NT2/D1 (cell line): ENCODE data around the gene CATSPERZ.
"Not testable (repeated sequence)": the region's sequence is repeated elsewhere in the genome, so short reads cannot be mapped to it uniquely, and the experiment has no call there.

Experiments used
- DNase-seq: peaks from one replicate; pipeline ENCODE4 v3.0.0-alpha.2; 2011; ENCODE audit warnings: low read depth, low spot score
- H3K27me3 ChIP-seq: 2 replicates; pipeline ENCODE4 v1.6.0; 2011; ENCODE audit warnings: mild to moderate bottlenecking; ENCODE audit not compliant: insufficient read length, insufficient read depth
- H3K36me3 ChIP-seq: 2 replicates; pipeline ENCODE4 v1.6.1; 2011; ENCODE audit warnings: mild to moderate bottlenecking, low read length, mixed read lengths; ENCODE audit not compliant: insufficient read depth, insufficient read length
- H3K4me1 ChIP-seq: 2 replicates; pipeline ENCODE4 v1.5.1; 2011; ENCODE audit not compliant: insufficient read depth, insufficient read length
- H3K4me3 ChIP-seq: 2 replicates; pipeline ENCODE4 v1.5.1; 2011; ENCODE audit warnings: low read depth; ENCODE audit not compliant: insufficient read length
- H3K9ac ChIP-seq: 2 replicates; pipeline ENCODE4 v1.6.0; 2011; ENCODE audit warnings: low read depth; ENCODE audit not compliant: insufficient read length
- H3K9me3 ChIP-seq: 2 replicates; pipeline ENCODE4 v1.5.1; 2011; ENCODE audit warnings: mild to moderate bottlenecking, low read length; ENCODE audit not compliant: insufficient read depth
- SUZ12 ChIP-seq: IDR thresholded peaks from 2 replicates; pipeline ENCODE4 v1.6.1; 2011; ENCODE audit not compliant: insufficient read length, insufficient read depth; ENCODE audit errors: extremely low read depth
- YY1 ChIP-seq: IDR thresholded peaks from 2 replicates; pipeline ENCODE4 v1.6.1; 2011; ENCODE audit not compliant: insufficient read length, insufficient read depth
- ZNF274 ChIP-seq: IDR thresholded peaks from 2 replicates; pipeline ENCODE4 v1.6.1; 2011; ENCODE audit warnings: mild to moderate bottlenecking, low read depth, low read length

CATSPERZ gene

DNA sequence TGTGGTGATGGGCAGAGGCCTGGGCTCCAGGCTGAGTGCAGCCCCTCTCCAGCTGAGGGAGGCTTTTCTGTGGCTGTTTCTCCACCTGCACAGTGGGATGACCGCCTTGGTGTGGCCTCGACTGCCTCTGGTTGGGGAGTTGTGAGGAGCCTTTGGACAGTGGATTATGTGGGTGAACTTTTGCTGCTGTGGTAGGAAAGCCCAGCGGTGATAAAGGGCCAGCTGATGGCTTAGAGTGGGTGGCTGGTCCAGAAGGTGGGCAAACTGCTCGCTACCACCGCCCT lies 3.8 kb downstream of the CATSPERZ start:
- TF ChIP-seq SUZ12 = no peak
- TF ChIP-seq ZNF274 = no peak
- TF ChIP-seq YY1 = no peak
- Histone ChIP-seq H3K4me3 (peak overlapping the region; percentile 75), H3K9ac (peak overlapping the region; percentile 93), H3K36me3 (peaks cover 10% of the 10 kb centered on the region), H3K9me3 (no peaks in the 10 kb centered on the region), H3K4me1 (peaks cover 27% of the 10 kb centered on the region), H3K27me3 (peaks cover 27% of the 10 kb centered on the region)
- no peak for DNase-seq

DNA sequence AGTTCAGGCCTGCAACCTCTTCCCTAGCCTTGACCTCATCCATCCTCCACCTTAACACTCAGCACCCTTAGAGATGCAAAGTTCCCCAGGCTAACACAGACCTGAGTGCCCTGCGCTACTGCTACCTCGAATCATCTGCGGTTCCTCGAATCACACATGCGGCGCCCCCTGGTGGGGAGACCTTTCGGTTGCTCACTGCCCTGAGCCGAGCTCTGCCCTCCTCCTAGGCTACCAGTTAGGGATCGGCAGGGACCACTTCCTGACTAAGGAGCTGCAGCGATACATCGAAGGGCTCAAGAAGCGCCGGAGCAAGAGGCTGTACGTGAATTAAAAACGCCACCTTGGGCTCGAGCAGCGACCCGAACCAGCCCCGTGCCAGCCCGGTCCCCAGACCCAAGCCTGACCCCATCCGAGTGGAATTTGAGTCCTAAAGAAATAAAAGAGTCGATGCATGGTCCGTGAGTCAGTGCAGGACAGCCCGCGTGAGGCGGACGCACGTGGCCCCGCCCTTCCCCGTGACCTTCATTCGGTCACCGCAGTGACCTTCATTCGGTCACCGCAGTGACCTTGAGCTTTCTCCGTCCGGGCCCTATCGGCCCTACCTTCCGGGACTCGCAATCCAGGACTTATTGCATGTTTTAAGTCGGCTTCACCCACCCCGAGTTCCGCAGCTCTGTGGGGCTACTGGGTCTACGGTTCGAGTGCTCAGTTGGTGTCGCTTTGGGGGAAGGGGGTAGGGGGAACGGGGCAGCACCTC lies 4.3 kb downstream of the CATSPERZ start:
- Histone ChIP-seq H3K9me3 (no peaks in the 10 kb centered on the region), H3K4me3 (peak overlapping the region; percentile 75), H3K27me3 (peaks cover 22% of the 10 kb centered on the region), H3K36me3 (peaks cover 10% of the 10 kb centered on the region), H3K4me1 (peaks cover 27% of the 10 kb centered on the region), H3K9ac (peak overlapping the region; percentile 93)
- peak; percentile 95 for DNase-seq
- TF ChIP-seq ZNF274 (no peak), YY1 (no peak), SUZ12 (no peak)

DNA sequence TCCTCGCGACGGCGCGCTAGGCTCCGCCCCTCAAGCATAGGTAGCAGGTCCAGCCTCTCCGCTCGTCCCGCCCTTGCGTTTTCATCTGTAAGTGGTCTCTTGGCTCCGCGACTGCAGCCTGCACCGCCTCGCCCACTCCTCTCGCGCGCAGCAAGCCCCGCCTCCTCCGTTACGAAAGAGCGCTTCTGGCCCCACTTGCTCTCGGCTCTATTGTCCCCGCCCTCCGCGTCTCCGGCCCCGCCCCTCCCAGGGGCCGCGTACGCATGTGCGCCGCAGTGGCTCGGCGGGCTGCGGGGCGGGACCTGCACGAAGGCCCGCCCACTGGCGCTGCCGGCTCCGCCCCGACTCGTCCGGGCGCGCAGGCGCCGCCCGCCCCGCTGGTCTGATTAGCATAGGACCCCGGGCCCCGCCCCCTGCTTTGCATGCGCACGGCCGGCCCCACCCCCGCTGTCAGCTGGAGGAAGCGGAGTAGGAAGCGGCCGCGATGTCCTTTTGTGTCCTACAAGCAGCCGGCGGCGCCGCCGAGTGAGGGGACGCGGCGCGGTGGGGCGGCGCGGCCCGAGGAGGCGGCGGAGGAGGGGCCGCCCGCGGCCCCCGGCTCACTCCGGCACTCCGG lies 5.0 kb downstream of the CATSPERZ start, which contains the start of gene ESRRA:
Gene ESRRA, plus strand, starts transcription at position 450 of the 616 bp plus-strand sequence. CDS start 1,656 bp downstream, outside the sequence.
- peak; percentile 98 for DNase-seq
- Histone ChIP-seq H3K27me3 (peaks cover 15% of the 10 kb centered on the region), H3K4me3 (peak within 1 kb of the TSS; percentile 82), H3K4me1 (peaks cover 22% of the 10 kb centered on the region), H3K9ac (peak within 1 kb of the TSS; percentile 97), H3K36me3 (peaks cover 10% of the 10 kb centered on the region), H3K9me3 (no peaks in the 10 kb centered on the region)
- TF ChIP-seq SUZ12 (no peak), ZNF274 (no peak), YY1 (no peak)

DNA sequence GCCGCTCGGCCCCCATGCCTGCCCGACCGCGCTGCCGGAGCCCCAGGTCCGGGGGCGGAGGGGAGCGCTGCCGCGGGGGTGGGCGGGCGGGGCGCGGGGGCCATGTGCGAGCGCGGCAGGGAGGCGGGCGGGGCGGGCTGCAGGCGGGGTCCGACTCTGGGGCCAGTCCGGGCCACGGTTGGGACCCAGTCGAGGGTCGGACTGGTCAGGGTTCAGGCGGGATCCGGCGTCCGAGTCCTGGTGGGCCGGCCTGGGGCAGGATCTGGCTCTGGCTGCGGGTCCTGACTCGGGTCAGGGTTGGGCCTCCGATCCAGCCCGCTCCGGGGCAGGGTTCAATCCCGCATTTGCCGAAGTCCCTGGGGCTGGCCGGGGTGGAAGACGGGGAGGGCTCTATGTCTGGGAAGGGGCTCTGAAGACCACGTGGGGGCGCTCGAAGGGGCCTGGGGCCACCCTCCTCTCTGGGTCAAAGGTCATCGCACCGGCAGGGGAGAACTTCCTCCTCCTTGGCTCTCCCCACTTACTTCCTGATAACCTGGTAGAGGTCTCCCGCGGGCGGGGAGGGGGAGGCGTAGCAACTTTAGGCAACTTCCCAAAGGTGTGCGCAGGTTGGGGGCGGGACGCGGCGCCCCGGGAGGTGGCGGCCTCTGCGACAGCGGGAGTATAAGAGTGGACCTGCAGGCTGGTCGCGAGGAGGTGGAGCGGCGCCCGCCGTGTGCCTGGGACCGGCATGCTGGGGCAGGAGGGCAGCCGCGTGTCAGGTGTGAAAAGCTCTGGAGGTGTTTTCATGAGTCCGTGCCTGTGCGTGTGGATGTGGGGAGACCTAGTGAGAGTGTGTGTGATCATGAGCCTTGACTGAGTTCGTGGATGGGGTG lies 5.8 kb downstream of the CATSPERZ start:
- Histone ChIP-seq H3K9me3 (no peaks in the 10 kb centered on the region), H3K27me3 (peaks cover 8% of the 10 kb centered on the region), H3K9ac (peak overlapping the region; percentile 97), H3K36me3 (peaks cover 13% of the 10 kb centered on the region), H3K4me3 (peak overlapping the region; percentile 82), H3K4me1 (peaks cover 15% of the 10 kb centered on the region)
- TF ChIP-seq ZNF274 (no peak), YY1 (no peak), SUZ12 (no peak)
- peak; percentile 58 for DNase-seq

DNA sequence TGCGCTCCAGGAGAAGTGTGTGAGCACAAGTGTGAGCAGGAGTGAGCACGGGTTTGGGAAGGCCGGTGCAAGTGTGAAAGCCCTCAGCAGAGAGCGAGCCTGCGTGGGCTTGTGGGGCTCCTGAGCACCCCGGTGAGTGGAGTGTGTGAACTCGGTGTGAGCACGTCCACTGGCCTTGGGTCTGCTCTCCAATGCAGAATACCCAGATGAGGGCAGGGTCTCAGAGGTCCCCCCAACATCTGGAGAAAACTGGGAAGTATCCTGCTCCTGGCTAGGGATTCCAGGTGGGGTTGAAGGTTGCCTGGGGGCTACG lies 6.4 kb downstream of the CATSPERZ start:
- Histone ChIP-seq H3K27me3 (peaks cover 5% of the 10 kb centered on the region), H3K4me1 (peaks cover 15% of the 10 kb centered on the region), H3K4me3 (peak overlapping the region; percentile 82), H3K9ac (peak overlapping the region; percentile 97), H3K36me3 (peaks cover 18% of the 10 kb centered on the region), H3K9me3 (no peaks in the 10 kb centered on the region)
- no peak for TF ChIP-seq ZNF274
- TF ChIP-seq SUZ12 = no peak
- TF ChIP-seq YY1 = no peak
- DNase-seq = no peak

DNA sequence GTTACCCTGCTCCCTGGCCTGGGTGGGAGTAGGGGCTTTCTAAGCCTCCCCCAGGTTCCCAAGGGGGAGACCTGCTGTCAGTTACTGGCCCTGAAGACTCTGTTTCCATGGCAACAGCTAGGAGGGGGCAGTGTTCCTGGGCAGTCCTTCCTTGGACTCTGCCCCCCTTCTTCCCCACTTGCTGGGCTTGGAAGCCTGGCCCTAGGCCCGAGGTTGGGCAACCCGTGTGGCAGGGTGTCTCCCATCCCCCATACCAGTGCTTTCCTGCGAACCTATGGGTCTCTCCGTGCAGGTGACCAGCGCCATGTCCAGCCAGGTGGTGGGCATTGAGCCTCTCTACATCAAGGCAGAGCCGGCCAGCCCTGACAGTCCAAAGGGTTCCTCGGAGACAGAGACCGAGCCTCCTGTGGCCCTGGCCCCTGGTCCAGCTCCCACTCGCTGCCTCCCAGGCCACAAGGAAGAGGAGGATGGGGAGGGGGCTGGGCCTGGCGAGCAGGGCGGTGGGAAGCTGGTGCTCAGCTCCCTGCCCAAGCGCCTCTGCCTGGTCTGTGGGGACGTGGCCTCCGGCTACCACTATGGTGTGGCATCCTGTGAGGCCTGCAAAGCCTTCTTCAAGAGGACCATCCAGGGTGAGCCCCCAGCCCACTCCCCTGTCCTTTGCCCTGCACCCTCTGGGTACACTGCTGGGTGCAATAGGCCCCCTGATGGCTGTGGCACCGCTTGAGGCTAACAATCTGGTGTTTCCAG lies 6.9 kb downstream of the CATSPERZ start:
- Histone ChIP-seq H3K4me3 (peak overlapping the region; percentile 82), H3K36me3 (peaks cover 18% of the 10 kb centered on the region), H3K9ac (peak overlapping the region; percentile 97), H3K9me3 (no peaks in the 10 kb centered on the region), H3K4me1 (peaks cover 15% of the 10 kb centered on the region), H3K27me3 (peaks cover under 1% of the 10 kb centered on the region)
- no peak for DNase-seq
- TF ChIP-seq ZNF274 = no peak
- no peak for TF ChIP-seq YY1
- TF ChIP-seq SUZ12 = no peak

DNA sequence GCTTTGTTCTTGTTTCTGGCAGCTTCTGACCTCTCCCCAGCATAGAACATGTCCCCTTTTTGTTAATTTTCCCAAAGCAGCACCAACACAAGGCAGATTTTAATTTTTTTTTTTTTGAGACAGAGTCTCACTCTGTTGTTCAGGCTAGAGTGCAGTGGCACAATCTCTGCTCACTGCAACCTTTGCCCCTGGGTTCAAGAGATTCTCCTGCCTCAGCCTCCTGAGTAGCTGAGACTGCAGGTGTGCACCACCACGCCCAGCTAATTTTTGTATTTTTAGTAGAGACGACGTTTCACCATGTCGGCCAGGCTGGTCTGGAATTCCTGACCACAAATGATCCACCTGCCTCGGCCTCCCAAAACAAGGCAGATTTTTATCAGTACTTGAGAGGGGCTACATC lies 7.6 kb downstream of the CATSPERZ start:
- Histone ChIP-seq H3K36me3 (peaks cover 21% of the 10 kb centered on the region), H3K4me1 (peaks cover 15% of the 10 kb centered on the region)
- H3K9ac ChIP-seq, H3K4me3 ChIP-seq, H3K27me3 ChIP-seq, DNase-seq, H3K9me3 ChIP-seq: not testable (repeated sequence)
